GM12874 (cell line): Measurements from ENCODE around the gene RALGPS1.
A peak's percentile ranks its signal among the peaks of the same experiment; 100 is the strongest.

Source experiments
- CTCF ChIP-seq: IDR thresholded peaks from 2 replicates; pipeline ENCODE4 v1.5.1; 2011; ENCODE audit warnings: low read depth, mild to moderate bottlenecking, control low read depth, low read length, moderate library complexity; ENCODE audit not compliant: insufficient read depth

Gene RALGPS1

DNA sequence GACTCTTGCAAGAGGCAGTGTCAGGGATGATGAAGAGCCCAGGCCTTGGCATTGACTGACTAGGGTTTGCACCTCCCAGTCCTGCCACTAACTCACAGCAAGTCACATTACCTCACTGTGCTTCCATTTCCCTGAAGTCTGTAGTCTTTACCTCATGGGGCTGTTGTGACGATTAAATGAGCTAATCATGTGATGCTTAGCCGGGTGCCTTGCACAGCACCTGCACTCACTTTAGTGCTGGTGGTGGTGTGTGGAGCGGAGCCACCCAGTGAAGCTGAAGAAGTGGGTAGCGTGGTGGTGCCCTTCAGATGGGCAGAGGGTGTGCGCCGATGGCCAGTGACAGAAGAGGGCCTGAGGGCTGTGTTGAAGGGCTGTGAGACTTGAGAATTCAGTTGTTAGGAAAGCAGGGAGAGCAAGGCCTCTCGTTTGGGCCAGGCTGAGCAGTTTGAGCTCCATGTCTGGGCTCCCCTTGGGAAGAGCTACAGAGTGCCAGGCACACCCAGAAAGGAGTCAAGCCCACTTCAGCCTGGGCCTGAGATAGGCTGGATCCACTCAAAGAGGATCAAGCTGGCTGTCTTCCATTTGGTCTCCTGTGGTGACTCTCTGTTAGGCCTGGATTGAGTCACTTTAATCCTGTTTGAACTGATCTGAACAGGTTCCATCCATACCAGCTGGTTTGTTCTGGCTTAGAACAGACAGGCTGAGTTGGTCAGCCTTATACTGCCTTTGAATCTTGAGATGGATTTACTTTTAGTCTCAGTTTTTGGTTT lies 42.5 kb downstream of the RALGPS1 start:
- no peak for TF ChIP-seq CTCF

DNA sequence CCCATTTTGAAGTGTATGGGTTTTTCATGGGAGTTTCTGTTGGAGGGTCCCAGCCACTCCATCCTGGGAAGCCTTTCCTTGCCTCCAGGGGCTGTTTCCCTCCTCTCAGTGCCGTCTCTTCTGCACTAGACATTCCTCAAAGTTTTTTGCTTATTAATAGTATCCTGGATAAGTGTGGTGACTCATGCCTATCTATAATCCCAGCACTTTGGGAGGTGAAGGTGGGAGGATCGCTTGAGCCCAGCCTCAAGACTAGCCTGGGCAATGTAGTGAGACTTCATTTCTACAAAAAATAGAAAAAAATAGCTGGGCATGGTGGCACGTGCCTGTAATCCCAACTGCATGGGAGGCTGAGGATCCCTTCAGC lies 43.1 kb downstream of the RALGPS1 start:
- TF ChIP-seq CTCF, result no peak

GRCh38 chr9:126959336-126959735 lies 44.8 kb downstream of the RALGPS1 start:
- no peak for TF ChIP-seq CTCF

- no peak for TF ChIP-seq CTCF
Measured at GRCh38 chr9:126959917-126960316, 45.3 kb downstream of the RALGPS1 start.

DNA sequence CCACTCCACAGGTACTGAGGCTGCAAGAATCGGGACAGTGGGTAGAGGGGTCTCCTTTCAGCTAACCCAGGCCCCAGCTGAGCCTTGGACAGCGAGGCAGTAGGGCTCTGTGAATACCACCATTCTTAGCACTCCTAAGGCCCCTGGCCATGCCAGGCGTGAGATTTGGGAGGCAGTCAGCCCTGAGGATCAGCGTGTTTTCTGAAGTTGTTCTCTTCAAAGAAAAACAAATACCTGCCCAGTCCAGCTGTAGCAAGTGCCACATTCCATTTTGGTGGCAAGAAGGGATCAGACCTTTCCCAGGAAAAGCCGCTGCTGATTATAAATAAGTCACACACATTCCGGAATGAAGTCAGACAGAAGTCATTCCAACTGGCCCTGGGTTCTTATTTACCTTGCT lies 47.8 kb downstream of the RALGPS1 start:
- TF ChIP-seq CTCF, result no peak

- no peak for TF ChIP-seq CTCF
Measured at GRCh38 chr9:126965077-126965476, 50.5 kb downstream of the RALGPS1 start.

GRCh38 chr9:126965541-126966428 lies 51.2 kb downstream of the RALGPS1 start:
- peak; percentile 87 for TF ChIP-seq CTCF
